Choroid plexus epithelial cell (primary cell): ENCODE data around the gene ZNF10.

ENCODE experiments used
- DNase-seq: peaks from one replicate; pipeline ENCODE4 v3.0.0-alpha.2; 2010; ENCODE audit warnings: low read depth
- H3K4me3 ChIP-seq: 2 replicates; pipeline ENCODE4 v1.5.1; 2011; ENCODE audit warnings: low read depth, mild to moderate bottlenecking, control low read depth, low read length, moderate library complexity
- TF ChIP-seq, protein P1 (sequence below): conservative IDR thresholded peaks from 2 replicates; pipeline ENCODE4 v1.5.1; 2011; ENCODE audit warnings: low read depth, mild to moderate bottlenecking, control low read depth, inconsistent platforms, low read length, moderate library complexity

Gene ZNF10

DNA sequence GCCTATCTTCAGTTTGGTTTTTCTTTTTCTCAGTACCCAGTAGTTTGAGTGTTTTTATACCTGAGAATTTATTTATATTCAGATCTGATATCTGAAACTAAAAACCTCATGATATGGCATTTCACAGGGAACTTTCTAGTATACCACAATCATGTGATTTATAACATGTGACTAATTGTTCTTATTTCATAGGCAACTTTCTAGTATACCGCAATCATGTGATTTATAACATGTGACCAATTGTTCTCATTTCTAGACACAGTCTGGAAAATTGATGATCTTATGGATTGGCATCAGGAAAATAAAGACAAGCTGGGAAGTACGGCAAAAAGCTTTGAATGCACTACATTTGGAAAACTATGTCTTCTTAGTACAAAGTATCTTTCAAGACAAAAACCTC is 71.5 kb downstream of the ZNF10 start:
- no peak for DNase-seq
- H3K4me3 ChIP-seq = no peak overlapping the region
- TF ChIP-seq, protein P1, sequence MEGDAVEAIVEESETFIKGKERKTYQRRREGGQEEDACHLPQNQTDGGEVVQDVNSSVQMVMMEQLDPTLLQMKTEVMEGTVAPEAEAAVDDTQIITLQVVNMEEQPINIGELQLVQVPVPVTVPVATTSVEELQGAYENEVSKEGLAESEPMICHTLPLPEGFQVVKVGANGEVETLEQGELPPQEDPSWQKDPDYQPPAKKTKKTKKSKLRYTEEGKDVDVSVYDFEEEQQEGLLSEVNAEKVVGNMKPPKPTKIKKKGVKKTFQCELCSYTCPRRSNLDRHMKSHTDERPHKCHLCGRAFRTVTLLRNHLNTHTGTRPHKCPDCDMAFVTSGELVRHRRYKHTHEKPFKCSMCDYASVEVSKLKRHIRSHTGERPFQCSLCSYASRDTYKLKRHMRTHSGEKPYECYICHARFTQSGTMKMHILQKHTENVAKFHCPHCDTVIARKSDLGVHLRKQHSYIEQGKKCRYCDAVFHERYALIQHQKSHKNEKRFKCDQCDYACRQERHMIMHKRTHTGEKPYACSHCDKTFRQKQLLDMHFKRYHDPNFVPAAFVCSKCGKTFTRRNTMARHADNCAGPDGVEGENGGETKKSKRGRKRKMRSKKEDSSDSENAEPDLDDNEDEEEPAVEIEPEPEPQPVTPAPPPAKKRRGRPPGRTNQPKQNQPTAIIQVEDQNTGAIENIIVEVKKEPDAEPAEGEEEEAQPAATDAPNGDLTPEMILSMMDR = no peak

DNA sequence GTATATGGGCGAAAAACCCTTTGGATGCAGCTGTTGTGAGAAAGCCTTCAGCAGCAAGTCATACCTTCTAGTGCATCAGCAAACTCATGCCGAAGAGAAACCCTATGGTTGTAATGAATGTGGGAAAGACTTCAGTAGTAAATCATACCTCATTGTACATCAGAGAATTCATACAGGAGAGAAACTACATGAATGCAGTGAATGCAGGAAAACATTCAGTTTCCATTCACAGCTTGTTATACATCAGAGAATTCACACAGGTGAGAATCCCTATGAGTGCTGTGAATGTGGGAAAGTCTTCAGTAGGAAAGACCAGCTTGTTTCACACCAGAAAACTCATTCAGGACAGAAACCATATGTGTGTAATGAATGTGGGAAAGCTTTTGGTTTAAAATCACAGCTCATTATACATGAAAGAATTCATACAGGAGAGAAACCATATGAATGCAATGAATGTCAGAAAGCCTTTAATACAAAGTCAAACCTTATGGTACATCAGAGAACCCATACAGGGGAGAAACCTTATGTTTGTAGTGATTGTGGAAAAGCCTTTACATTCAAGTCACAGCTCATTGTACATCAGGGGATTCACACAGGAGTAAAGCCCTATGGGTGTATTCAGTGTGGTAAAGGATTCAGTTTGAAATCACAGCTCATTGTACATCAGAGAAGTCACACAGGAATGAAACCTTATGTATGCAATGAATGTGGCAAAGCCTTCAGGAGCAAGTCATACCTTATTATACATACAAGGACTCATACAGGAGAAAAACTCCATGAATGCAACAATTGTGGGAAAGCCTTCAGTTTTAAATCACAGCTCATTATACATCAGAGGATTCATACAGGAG is 72.3 kb downstream of the ZNF10 start:
- TF ChIP-seq, protein P1 = no peak
- peak; percentile 21 for DNase-seq
- no peak overlapping the region for H3K4me3 ChIP-seq

DNA sequence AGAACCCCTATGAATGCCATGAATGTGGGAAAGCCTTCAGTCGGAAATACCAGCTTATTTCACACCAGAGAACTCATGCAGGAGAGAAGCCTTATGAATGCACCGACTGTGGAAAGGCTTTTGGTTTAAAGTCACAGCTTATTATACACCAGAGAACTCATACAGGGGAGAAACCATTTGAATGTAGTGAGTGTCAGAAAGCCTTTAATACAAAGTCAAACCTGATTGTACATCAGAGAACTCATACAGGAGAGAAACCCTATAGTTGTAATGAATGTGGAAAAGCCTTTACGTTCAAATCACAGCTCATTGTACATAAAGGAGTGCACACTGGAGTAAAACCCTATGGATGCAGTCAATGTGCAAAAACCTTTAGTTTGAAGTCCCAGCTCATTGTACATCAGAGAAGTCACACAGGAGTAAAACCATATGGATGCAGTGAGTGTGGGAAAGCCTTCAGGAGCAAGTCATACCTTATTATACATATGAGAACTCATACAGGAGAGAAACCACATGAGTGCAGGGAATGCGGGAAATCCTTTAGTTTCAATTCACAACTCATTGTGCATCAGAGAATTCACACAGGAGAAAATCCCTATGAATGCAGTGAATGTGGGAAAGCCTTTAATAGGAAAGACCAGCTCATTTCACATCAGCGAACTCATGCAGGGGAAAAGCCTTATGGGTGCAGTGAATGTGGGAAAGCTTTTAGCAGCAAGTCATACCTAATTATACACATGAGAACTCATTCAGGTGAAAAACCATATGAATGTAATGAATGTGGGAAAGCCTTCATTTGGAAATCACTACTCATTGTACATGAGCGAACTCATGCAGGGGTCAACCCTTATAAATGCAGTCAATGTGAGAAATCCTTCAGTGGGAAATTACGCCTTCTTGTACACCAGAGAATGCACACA is 73.2 kb downstream of the ZNF10 start:
- TF ChIP-seq, protein P1 = no peak
- H3K4me3 ChIP-seq = no peak overlapping the region
- DNase-seq = peak; percentile 42

DNA sequence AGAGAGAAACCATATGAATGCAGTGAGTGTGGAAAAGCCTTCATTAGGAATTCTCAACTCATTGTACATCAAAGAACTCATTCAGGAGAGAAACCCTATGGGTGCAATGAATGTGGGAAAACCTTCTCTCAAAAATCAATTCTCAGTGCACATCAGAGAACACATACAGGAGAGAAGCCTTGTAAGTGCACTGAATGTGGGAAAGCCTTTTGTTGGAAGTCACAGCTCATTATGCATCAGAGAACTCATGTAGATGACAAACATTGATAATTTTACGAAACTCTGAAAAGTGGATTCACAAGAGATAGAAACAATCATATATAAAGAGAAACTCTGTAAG is 73.8 kb downstream of the ZNF10 start:
- TF ChIP-seq, protein P1 = no peak
- DNase-seq = no peak
- no peak overlapping the region for H3K4me3 ChIP-seq

DNA sequence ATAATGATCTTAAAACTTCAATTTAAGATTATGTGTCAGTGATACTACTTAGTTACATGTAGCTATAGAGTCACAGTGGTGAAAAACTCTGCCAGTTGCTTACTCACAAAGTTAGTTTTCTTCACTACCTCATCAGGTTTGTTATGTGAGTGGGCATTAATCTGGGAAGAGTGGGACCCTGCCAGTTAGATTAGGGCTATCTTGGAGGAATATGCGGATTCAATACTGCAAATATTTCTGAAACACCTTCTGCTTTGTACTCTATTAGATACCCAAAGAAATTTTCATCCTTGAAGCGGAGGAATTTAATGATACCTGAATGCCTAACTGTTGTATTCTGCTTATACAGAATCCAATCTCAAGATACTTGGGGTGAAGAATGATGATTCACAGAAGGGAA is 76.0 kb downstream of the ZNF10 start:
- DNase-seq = no peak
- TF ChIP-seq, protein P1 = no peak
- no peak overlapping the region for H3K4me3 ChIP-seq
